HG02938 (cell line): Measurements from ENCODE around the gene SARM1.

Source experiments
- ATAC-seq: cut with Tn5 transposase; IDR thresholded peaks from one replicate; pipeline ENCODE4 v1.9.1; 2021; ENCODE audit warnings: mild to moderate bottlenecking, moderate library complexity; ENCODE audit not compliant: unreplicated experiment

Gene SARM1

DNA sequence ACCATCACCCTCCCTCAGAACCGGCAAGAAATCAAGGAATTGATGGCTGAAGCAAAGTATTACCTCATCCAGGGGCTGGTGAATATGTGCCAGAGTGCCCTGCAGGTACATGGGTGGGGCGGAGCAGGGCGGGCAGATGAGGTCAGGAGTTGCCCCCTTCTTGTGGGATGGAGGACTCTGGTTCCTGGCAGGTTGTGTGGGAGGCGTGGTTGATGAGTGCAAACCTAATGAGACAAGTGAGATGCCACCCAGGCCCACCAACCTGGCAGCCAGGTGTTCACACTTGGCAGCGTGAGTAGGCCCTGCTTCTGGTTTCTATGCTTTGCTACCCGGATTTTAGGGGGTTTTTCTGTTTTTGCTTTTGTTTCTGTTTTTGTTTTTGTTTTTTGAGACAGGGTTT, 31.1 kb upstream of the SARM1 start:
- ATAC-seq, result no peak

DNA sequence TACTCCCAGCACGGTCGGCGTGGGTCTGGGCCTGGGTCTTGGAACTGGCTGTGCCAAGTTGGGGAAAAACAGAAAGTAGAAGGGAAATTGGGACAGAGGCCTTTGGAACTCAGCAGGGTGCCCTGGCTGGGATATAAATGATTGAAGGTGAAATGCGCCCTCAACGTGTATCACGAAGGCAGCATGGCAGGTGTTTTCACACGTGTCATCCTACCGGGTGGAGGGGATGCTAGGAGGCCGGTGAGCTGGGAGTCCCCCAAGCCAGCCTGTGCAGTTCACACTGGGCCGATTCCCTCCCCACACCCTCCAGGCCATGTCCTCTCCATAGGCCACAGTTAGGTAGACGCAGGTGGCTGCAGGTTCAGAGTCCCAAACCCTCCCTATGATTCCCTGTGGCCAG, 30.0 kb upstream of the SARM1 start:
- no peak for ATAC-seq

- ATAC-seq, result no peak
Observed at GRCh38 chr17:28342313-28342712, 29.2 kb upstream of the SARM1 start.

DNA sequence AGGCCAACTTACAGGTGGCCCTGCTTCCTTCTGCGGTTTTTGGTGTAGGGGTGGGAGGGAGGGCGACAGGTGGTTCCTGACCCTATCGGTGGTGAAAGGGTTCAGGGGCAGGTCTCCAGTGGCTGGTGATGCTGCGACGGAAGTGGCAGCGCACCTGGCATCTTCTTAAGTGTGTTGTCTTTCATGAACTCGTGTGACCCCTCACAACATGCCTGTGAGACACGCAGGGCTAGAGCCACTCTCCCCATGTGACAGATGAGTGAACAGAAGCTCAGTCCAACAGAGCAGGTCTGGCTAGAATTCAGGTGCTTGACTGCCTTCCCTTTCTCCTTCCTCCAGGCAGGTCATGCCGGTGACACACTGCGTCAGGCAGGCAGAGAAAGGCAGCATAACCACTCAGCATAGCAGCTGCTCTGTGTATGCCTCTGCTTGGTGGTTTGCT, 28.0 kb upstream of the SARM1 start:
- no peak for ATAC-seq

GRCh38 chr17:28344011-28344410, 27.5 kb upstream of the SARM1 start:
- no peak for ATAC-seq

DNA sequence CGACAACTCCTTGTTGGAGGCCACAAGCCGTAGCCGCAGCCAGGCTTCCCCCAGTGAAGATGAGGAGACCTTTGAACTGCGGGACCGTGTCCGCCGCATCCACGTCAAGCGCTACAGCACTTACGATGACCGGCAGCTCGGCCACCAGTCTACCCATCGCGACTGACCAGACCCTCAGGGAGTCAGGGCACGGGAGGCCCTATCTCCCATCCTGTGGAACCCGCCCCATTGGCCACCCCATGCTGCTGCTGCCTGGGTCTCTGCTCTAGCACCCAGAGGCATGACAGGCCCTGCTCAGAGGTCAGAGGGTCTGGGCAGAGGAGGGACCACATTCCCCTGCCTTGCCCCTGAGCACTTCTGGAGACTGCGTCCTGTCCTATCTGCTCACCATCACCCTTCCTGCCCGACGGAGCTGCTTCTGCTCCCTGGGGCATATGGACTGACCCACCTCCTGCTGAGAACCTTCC, 27.0 kb upstream of the SARM1 start:
- ATAC-seq, result no peak

DNA sequence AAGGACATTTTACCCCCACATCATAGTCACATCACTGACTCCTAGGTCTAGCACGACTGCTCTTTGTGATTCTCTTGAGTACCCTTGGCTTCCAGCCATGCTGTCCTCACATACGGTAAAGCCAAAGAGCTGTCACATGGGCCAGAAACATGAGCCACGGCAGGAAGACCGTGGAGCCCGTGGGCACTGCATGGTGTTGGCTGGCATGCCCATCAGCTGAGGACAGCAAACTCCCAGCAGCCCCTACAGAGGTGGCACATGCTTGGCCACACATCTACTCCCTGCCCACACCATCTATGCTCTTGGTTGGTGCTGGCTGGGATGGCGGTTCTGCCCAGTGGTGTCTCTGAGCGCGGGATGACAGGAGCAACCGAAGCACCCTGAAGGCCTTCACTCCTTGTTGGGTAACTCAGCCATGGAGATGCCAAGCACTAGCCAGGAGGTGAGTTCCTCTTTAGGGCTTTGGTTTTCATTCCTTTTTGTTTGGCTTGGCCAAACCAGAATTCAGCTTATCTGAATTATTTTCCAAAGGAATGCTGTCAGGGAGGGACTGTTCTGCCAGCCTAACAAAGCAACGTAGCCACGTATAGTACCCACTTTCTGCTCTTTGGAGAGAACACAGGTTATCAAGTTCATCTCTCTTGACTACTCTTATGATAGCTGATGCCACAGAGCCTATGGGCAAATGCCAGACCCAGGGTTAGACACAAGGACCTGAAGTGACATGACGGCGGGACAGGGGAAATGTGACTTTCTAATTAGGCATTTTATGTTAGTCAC, 25.9 kb upstream of the SARM1 start:
- ATAC-seq, result no peak

DNA sequence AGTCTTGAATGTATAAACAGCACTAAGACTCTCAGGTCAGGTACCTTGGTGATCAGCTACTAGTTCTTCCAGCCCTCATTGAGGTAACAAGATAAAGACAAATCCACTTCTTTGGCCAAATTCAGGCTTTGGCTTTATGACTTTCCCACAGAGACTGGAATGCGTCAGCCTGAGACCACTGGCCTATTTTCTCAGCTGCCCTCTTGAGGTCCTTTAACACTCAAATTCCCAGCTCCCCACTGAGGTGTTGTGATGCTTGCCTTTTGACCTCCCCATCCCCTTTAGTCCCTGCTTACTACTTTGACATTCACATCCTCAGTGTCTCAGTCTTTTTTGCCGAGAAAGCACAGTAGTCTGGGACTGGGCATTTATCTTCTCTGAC, 25.3 kb upstream of the SARM1 start:
- no peak for ATAC-seq

GRCh38 chr17:28346746-28347246, 24.7 kb upstream of the SARM1 start:
- ATAC-seq, result no peak

- no peak for ATAC-seq
Observed at GRCh38 chr17:28347261-28347891, 24.1 kb upstream of the SARM1 start.

DNA sequence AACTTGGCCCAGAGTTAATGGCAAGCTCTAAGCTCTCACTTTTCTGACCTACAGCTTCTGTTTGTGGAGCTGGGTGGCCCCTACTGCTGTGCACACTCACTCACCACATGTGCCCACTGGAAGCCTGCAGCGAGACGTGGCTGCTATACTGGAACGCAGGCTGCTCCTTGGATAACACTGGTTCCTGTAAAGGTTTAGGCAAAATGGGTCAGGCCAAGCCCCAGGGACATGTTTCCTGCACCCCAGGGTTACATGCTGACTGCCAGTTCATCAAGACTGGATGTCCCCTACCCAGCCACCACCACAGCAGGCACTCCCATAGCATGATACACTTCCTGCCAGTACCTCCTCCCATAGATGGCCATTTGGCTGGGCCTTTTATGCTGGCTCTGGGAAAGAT, 22.5 kb upstream of the SARM1 start:
- no peak for ATAC-seq

DNA sequence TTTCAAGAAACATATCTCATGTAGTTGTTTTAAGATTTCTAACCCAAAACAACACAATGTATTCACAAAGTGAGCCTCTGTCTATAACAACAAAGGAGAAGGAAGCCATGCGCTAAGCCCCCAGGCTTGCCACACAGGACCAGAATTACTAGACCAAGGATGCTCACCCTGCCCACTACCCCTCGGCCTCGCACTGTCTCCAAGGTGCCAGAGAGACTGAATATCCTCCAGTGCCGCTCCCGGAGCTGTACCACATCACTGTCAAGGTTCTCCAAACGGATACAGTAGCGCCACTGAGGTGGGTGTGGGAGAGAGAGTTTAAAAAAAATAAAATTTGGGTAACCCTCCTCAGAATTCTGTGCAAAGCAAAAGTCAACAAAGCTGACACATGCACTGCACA, 21.2 kb upstream of the SARM1 start:
- ATAC-seq, result no peak

GRCh38 chr17:28357061-28357900, 14.2 kb upstream of the SARM1 start, which contains the start of gene POLDIP2:
Gene POLDIP2, minus strand, starts transcription at chr17:28357527. Its CDS starts 79 bp downstream, at chr17:28357448.
- ATAC-seq, result peak; percentile 92

GRCh38 chr17:28357901-28358197, 13.6 kb upstream of the SARM1 start:
- ATAC-seq, result no peak

GRCh38 chr17:28363186-28363585, 8.3 kb upstream of the SARM1 start:
- ATAC-seq, result no peak

- ATAC-seq, result no peak
Observed at GRCh38 chr17:28363776-28364650, 7.5 kb upstream of the SARM1 start.

- ATAC-seq, result no peak
Observed at GRCh38 chr17:28364665-28365363, 6.7 kb upstream of the SARM1 start, which contains the start of gene SEBOX. Gene SEBOX, minus strand, starts transcription at chr17:28365199. Its CDS starts 48 bp downstream, at chr17:28365151.

GRCh38 chr17:28365487-28365886, 6.0 kb upstream of the SARM1 start:
- no peak for ATAC-seq

DNA sequence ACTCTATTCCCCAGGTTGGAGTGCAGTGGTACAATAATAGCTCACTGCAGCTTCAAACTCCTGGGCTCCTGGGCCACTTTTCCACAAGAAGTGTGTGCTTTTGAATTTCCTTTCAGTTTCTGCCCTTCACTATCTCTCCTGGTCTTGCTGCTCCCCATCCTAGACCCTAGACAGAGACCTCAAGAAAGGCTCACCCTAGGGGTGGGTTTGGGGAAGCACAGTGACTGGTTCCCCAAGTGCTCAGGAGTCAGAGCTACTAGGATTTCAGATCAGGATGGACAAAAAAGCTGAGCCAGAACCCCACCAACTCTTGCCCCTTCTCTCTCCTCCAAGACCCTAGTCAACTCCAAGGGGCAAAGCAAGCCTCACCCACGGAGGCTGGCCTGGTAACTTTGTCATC, 4.9 kb upstream of the SARM1 start:
- no peak for ATAC-seq
